Left forelimb (tissue), 1 donor: ENCODE measurements around the gene SELENOM.
"Not testable (repeated sequence)": the region's sequence is repeated elsewhere in the genome, so short reads cannot be mapped to it uniquely, and the experiment has no call there.

Source experiments
- DNase-seq: peaks from one replicate; pipeline ENCODE4 v3.0.0-alpha.2; 2018; ENCODE audit warnings: low spot score

SELENOM gene

DNA sequence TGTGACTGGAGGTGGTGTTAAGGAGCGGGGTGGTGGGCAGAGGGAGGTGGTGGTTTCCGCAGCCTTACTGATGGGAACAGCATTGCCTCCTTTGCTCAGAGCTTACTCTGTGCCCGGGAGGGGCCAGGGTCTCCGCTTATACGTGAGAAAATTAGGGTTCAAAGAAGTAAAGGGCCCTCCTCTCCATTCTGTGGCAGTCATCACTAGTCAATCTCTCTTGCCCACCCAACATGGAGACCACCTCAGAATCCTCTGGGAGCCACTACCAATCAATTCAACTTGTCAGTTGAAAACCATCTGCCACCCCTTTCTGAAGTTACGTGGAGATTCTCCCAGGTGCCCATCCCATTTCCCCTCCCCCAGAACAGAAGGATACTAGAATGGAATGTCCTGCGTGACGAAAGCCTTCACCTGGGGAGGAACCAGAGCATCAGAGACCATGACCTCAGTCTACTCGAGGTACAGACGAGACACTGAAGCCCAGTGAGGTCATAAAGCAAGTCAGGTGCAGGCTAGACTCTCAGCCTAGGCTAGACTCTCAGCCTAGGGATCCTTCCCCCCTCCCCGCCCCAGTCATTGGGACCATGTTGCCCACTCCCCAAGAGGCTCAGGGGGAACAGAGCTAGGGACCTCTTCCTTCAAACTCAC, 2.0 kb downstream of the SELENOM start:
- DNase-seq = no peak

GRCh38 chr22:31104869-31105268, 2.5 kb downstream of the SELENOM start:
- no peak for DNase-seq

DNA sequence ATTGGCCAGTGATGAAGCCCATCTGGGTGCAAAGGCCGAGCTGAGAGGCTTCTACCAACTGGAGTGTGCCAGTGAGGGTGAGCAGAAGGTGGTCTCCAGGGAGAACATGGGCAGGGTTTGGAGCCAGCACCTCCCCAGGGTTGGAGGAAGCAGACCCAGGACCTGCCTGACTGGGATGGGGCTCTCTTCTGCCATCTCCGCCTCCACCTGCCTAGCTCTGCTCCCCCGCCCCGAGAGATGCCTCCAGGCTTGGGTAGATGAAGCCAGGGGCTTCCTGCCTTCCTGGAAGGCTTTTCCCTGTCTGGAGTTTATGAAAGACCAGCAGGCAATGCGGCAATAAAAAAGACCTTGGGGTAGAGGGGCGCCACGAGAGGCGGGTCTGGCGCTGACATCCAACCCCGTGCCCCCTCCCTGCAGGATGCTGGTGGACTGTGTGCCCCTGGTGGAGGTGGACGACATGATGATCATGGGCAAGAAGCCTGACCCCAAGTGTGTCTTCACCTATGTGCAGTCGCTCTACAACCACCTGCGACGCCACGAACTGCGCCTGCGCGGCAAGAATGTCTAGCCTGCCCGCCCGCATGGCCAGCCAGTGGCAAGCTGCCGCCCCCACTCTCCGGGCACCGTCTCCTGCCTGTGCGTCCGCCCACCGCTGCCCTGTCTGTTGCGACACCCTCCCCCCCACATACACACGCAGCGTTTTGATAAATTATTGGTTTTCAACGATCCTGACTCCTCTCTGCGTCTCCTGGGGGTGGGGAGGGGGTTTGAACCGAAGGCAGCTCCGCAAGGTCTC, 3.3 kb downstream of the SELENOM start:
- no peak for DNase-seq

GRCh38 chr22:31103111-31103510, 4.3 kb downstream of the SELENOM start:
- no peak for DNase-seq

DNA sequence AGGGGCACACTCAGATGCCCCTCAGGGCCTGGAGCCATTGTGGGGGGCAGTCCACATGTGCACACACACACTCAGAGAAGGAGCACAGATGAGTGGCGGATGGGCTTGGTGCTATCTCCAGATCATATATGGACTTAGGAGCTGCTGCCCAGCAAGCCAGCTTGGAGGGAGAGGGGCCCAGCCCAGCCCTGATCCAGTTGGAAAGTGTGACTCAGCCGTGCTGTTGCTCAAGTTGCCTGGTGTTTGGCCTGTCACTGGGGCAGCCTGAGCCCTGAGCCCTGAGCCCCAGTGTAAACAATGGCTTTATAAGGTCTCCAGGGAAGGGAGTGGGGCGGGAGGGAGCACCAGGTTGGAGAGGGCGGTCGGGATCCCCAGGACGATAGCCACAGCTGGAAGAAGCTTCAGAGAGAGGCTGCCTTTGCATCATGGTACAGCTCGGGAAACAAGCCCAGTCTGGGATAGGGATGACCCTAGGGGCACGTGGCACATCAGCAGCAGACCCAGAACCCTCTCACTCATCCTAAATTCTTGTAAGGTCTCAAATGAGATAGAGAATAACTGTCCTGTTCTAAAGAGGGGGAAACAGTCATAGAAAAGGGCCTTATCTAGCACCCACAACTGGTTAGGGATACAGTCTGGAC, 4.8 kb downstream of the SELENOM start:
- no peak for DNase-seq

- DNase-seq = no peak
Observed at GRCh38 chr22:31100762-31101525, 6.4 kb downstream of the SELENOM start.

GRCh38 chr22:31099841-31100761, 7.3 kb downstream of the SELENOM start:
- no peak for DNase-seq

- no peak for DNase-seq
Observed at GRCh38 chr22:31099386-31099785, 8.0 kb downstream of the SELENOM start.

DNA sequence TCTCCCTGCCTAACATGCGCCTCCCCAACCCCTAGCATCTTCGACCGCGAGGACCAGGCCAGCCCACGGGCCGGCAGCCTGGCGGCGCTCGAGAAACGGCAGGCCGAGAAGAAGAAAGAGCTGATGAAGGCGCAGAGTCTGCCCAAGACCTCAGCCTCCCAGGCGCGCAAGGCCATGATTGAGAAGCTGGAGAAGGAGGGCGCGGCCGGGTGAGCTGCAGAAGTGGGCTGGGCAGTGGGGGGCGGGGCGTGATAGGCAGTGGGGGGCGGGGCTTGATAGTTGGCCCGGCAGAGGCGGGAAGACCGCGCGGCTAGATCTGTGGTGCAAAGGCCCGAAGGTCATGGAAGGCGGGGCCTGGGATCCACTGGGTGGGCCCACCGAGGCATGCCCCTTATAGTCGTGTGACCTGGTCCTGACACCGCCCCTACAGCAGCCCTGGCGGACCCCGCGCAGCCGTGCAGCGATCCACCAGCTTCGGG, 8.7 kb downstream of the SELENOM start:
- DNase-seq = no peak

DNA sequence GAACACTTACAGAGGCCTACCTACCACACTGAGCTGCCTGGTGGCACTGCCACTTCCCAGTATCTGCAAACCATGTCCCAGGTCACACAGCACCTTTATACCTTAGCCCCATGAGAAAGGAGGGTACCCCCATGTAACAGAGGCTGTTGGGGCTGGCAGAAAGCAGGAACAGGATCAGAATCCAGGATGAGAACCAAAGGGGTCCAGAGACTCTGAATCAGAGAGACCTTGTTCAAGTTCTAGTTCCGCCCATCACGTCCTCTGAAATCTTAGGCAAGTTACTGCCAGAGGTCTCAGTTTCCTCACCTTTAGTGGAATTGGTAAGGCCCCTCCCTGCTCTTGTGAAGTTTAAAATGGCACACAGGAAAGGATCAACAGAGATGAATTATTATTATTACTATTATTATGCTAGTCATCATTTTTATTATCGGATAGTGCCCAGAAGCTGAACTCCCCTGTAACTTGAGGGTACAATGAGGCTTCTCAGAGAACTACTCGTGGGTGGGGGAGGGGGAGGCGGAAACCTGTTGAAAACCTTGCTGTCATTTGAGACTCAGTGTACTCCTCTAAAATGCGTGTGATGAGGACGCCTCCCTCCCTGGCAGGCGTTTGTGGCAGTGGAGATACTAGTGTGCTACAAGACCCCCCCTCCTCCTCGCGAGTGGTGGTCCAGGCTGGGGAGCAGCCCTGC, 9.3 kb downstream of the SELENOM start:
- DNase-seq = no peak

- not testable (repeated sequence) for DNase-seq
Observed at GRCh38 chr22:31097539-31097938, 9.8 kb downstream of the SELENOM start.

DNA sequence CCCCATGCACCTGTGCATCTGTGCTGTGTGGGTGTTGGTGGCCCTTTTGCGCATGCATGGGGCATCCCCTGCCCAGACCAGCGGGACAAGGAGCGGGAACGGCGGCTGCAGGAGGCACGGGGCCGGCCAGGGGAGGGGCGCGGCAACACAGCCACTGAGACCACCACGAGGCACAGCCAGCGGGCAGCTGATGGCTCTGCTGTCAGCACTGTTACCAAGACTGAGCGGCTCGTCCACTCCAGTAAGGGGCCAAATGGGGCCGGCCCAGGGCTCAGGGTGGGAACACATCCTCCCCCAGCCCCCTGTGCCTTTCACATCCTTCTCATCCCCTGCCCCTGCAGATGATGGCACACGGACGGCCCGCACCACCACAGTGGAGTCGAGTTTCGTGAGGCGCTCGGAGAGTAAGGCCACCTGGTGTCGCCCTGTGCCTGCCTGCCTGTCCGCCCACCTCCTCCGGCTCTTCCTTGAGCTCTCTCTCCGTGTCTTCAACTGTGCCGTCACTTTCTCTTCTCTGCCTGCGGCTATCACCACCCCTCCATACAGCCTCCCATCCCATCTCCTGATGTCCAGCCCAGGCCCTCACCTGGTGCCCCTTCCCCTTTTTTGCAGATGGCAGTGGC, 10.6 kb downstream of the SELENOM start:
- no peak for DNase-seq

DNA sequence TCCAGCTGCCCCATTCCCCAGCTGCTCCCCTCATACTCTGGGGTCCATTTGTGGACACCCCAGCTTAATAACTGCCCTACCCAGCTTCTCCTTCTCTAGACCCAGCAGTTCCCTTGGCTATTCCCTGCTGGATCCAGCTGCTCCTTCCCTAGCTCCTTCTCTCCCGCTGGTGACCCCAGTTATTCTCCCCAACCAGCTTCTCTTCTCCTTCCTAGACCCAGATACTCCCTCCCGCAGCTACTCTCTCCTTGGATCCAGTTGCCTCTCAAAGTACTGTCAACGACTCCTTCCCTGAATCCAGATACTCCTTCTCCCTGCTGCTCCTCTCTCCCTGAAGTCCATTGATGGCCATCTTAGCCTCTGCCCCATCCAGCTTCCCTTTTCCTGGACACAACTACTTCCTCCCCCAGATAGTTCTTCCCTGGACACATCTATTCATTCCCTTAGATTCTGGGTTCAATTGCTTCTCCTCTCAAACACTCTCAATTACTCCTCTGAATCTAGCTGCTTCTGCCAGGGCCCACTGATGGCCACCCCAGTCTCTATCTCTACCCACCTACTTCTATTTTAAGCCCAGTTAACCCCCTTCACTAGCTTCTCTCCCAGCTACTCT, 11.6 kb downstream of the SELENOM start:
- DNase-seq = no peak

DNA sequence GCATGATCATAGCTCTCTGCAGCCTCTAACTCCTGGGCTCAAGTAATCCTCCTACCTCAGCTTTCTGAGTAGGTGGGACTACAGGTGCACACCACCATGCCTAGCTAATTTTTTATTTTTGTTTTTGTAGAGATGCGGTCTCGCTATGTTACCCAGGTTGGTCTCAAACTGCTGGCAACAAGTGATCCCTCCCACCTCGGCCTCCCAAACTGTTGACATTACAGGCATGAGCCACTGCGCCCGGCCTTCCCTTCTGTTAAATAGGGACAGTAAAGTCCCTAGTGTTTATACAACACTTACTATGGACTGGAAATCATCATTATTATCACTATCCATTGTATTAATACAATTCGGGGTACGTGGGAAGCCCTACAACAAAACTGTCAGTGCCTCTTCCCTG, 12.6 kb downstream of the SELENOM start:
- no peak for DNase-seq

DNA sequence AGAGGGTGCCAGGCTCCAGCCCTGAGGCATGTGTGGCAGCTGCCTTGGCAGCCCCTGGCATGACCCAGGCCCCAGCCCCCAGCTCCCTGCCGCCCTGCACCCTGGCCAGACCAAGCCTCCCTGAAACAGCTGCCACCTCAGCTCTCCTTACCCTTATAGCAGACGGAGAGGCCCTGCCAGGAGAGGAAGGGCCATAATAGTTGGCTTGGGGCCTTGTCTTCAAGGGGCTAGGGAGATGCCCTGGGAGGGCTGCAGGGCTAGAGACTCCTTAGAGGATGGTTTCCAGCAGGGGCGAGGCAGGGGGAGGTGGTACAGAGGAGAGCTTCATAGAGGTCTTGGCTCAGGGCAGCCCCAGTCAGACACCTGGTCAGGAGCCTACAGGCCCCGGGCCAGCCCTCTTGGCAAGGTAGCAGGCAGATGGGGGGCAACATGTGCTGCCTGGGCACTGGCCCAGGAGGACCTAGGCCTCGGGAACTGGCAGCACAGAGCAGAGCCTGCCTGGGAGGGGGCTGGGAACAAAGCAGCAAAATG, 13.3 kb downstream of the SELENOM start:
- no peak for DNase-seq

DNA sequence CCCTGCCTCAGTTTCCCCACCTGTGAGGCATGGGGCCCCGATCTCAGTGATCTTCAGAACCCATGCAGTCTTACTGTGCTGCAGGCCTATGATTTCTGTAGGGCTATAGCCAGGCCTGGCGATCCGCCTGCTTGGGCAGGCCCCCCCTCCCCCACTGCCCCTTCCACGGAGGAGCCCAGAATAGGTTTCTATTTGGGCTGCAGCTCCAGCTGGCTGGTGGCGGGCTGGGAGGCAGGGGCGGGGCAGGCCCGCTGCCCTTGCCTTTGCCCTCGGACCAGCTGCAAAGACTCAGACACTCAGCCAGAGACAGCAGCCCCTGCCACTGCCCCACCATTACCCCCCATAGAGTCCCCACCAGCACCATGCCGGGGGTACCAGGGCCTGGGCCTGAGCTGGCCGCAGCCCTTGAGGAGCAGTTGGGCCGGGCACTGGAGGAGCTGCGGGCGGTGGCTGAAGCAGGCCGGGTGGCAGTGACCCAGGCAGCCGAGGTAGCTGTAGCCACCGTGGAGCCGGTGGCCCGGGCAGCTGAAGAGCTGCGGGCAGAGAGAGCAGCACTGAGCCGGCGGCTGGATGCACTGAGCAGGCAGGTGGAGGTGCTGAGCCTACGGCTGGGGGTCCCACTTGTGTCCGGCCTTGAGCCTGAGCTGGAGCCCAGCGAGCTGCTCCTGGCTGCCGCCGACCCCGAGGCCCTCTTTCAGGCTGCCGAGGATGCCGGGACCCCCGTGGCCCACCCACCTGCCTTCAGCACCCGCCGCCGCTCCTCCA, 14.1 kb downstream of the SELENOM start:
- DNase-seq = no peak

GRCh38 chr22:31092161-31092560, 15.2 kb downstream of the SELENOM start:
- DNase-seq = no peak

DNA sequence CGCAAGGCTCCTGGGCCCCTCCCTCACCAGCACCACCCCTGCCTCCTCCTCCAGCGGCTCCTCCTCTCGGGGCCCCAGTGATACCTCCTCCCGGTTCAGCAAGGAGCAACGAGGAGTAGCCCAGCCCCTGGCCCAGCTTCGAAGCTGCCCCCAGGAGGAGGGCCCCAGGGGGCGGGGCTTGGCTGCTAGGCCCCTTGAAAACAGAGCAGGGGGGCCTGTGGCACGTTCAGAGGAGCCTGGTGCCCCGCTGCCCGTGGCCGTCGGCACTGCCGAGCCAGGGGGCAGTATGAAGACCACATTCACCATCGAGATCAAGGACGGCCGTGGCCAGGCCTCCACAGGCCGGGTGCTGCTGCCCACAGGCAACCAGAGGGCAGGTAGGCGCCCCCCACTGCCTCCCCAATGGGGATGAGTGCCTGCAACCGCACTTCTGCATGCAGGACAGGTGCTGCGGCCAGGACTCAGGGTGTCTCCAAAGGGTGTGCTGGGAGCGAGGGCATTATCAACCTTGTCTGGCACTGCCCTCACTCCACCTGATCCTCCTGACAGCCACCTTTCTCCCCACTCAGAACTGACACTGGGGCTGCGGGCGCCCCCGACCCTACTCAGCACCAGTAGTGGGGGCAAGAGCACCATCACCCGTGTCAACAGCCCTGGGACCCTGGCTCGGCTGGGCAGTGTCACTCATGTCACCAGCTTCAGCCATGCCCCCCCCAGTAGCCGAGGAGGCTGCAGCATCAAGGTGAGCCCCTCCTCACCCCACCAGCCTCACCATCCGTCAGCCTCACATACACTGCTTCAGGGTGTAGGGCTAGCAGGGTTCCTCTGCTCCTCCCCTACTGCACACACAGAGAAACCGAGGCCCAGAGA, 16.0 kb downstream of the SELENOM start:
- DNase-seq = no peak
